Astrocyte (in vitro differentiated cells and primary cell): ENCODE results near the gene APOB. TPM values are rescaled to one million over a fixed set of nuclear protein-coding genes. Genes with fewer than 3 reads are reported as not detected.

Source experiments
- DNase-seq: peaks from one replicate; pipeline ENCODE4 v3.0.0-alpha.2; 2010; ENCODE audit warnings: low read depth
- FAIRE-seq: peaks from 2 replicates; lab custom pipeline; 2011; peaks lifted over from hg19 to GRCh38; lab: Jason Lieb, UNC
- H2AFZ ChIP-seq: 2 replicates; pipeline ENCODE4 v1.6.0; 2012; ENCODE audit warnings: low read depth, low read length, inconsistent platforms
- H3K27ac ChIP-seq: 2 replicates; pipeline ENCODE4 v1.5.1; 2011; ENCODE audit warnings: low read depth, low read length, inconsistent platforms
- H3K27me3 ChIP-seq: 2 replicates; pipeline ENCODE4 v1.6.0; 2011; ENCODE audit warnings: low read length, inconsistent platforms; ENCODE audit not compliant: insufficient read depth
- H3K36me3 ChIP-seq: 2 replicates; pipeline ENCODE4 v1.5.1; 2011; ENCODE audit warnings: low read length, inconsistent platforms; ENCODE audit not compliant: insufficient read depth
- H3K4me1 ChIP-seq: 2 replicates; pipeline ENCODE4 v1.5.1; 2011; ENCODE audit warnings: low read length, inconsistent platforms; ENCODE audit not compliant: insufficient read depth
- H3K4me2 ChIP-seq: 2 replicates; pipeline ENCODE4 v1.6.0; 2012; ENCODE audit warnings: low read length, inconsistent platforms
- H3K4me3 ChIP-seq: 2 replicates; pipeline ENCODE4 v1.5.1; 2011; ENCODE audit warnings: low read depth, mild to moderate bottlenecking, low read length, inconsistent platforms; ENCODE audit not compliant: insufficient read depth
- H3K79me2 ChIP-seq: 2 replicates; pipeline ENCODE4 v1.6.0; 2012; ENCODE audit warnings: mild to moderate bottlenecking, low read length, inconsistent platforms; ENCODE audit not compliant: insufficient read depth
- H3K9ac ChIP-seq: 2 replicates; pipeline ENCODE4 v1.6.0; 2012; ENCODE audit warnings: mild to moderate bottlenecking, low read length, inconsistent platforms
- H3K9me3 ChIP-seq: 2 replicates; pipeline ENCODE4 v1.5.1; 2012; ENCODE audit warnings: low read depth, mild to moderate bottlenecking, low read length, inconsistent platforms; ENCODE audit not compliant: insufficient read depth
- H4K20me1 ChIP-seq: 2 replicates; pipeline ENCODE4 v1.6.0; 2012; ENCODE audit warnings: low read length, inconsistent platforms; ENCODE audit not compliant: insufficient read depth
- H3K27ac Mint-ChIP-seq: one replicate; pipeline ENCODE4 v1.8.0; 2021; ENCODE audit warnings: mild to moderate bottlenecking, mixed read lengths; ENCODE audit not compliant: unreplicated experiment
- H3K27me3 Mint-ChIP-seq: one replicate; pipeline ENCODE4 v1.8.0; 2021; ENCODE audit warnings: low read depth, mixed read lengths; ENCODE audit not compliant: unreplicated experiment
- H3K36me3 Mint-ChIP-seq: one replicate; pipeline ENCODE4 v1.8.0; 2021; ENCODE audit warnings: low read depth, mixed read lengths; ENCODE audit not compliant: unreplicated experiment
- H3K4me1 Mint-ChIP-seq: one replicate; pipeline ENCODE4 v1.8.0; 2021; ENCODE audit warnings: low read depth, mixed read lengths; ENCODE audit not compliant: unreplicated experiment
- H3K4me3 Mint-ChIP-seq: one replicate; pipeline ENCODE4 v1.8.0; 2021; ENCODE audit warnings: mild to moderate bottlenecking, moderate library complexity, mixed read lengths; ENCODE audit not compliant: unreplicated experiment
- H3K9me3 Mint-ChIP-seq: one replicate; pipeline ENCODE4 v1.8.0; 2021; ENCODE audit warnings: mild to moderate bottlenecking, mixed read lengths; ENCODE audit not compliant: unreplicated experiment
- CTCF ChIP-seq: IDR thresholded peaks from 2 replicates; pipeline ENCODE4 v1.5.1; 2011; ENCODE audit warnings: low read depth, mild to moderate bottlenecking, inconsistent platforms, low read length, moderate library complexity; ENCODE audit not compliant: insufficient read depth
- EZH2 ChIP-seq: IDR thresholded peaks from 2 replicates; pipeline ENCODE4 v1.6.1; 2012; ENCODE audit warnings: mild to moderate bottlenecking, low read length, inconsistent platforms; ENCODE audit not compliant: insufficient read depth
- total RNA-seq: library from RNA; stranded (reverse); gene quantifications from 2 replicates; pipeline ENCODE4 v1.2.1, GENCODE V29; 2021

The APOB gene
- total RNA-seq, 1 donor from 2014 or later: 0.05 TPM

- H3K27ac Mint-ChIP-seq: no peak overlapping the region
- no peaks in the 10 kb centered on the region for H4K20me1 ChIP-seq
- DNase-seq: no peak
- TF ChIP-seq CTCF: no peak
- TF ChIP-seq EZH2: no peak
- no peak overlapping the region for H3K4me2 ChIP-seq
- H3K27me3 ChIP-seq: no peaks in the 10 kb centered on the region
- no peaks in the 10 kb centered on the region for H3K9me3 ChIP-seq
- peaks cover 38% of the 10 kb centered on the region for H3K27me3 Mint-ChIP-seq
- FAIRE-seq: no peak
- H3K36me3 Mint-ChIP-seq: no peaks in the 10 kb centered on the region
- no peak overlapping the region for H3K4me3 ChIP-seq
- H3K27ac ChIP-seq: no peak overlapping the region
- H3K9me3 Mint-ChIP-seq: peaks cover 2% of the 10 kb centered on the region
- no peaks in the 10 kb centered on the region for H3K79me2 ChIP-seq
- H3K4me3 Mint-ChIP-seq: no peak overlapping the region
- H3K9ac ChIP-seq: no peak overlapping the region
- H3K4me1 Mint-ChIP-seq: no peaks in the 10 kb centered on the region
- no peaks in the 10 kb centered on the region for H3K36me3 ChIP-seq
- no peaks in the 10 kb centered on the region for H3K4me1 ChIP-seq
- H2AFZ ChIP-seq: no peak overlapping the region
Observed at GRCh38 chr2:20983844-20984243, 60.0 kb downstream of the APOB start.

GRCh38 chr2:20982861-20983260 lies 61.0 kb downstream of the APOB start:
- Mint-ChIP-seq H3K36me3 (no peaks in the 10 kb centered on the region), H3K27ac (no peak overlapping the region), H3K27me3 (peaks cover 37% of the 10 kb centered on the region), H3K9me3 (peaks cover 2% of the 10 kb centered on the region), H3K4me3 (no peak overlapping the region), H3K4me1 (no peaks in the 10 kb centered on the region)
- no peaks in the 10 kb centered on the region for H3K79me2 ChIP-seq
- H3K9me3 ChIP-seq: no peaks in the 10 kb centered on the region
- H3K27me3 ChIP-seq: no peaks in the 10 kb centered on the region
- no peak overlapping the region for H3K9ac ChIP-seq
- H3K36me3 ChIP-seq: no peaks in the 10 kb centered on the region
- FAIRE-seq (no peak), DNase-seq (no peak)
- H3K4me1 ChIP-seq: no peaks in the 10 kb centered on the region
- H3K27ac ChIP-seq: no peak overlapping the region
- TF ChIP-seq CTCF (no peak), EZH2 (no peak)
- no peak overlapping the region for H3K4me3 ChIP-seq
- no peaks in the 10 kb centered on the region for H4K20me1 ChIP-seq
- no peak overlapping the region for H2AFZ ChIP-seq
- no peak overlapping the region for H3K4me2 ChIP-seq

- H3K36me3 Mint-ChIP-seq: no peaks in the 10 kb centered on the region
- Histone ChIP-seq H3K9me3 (no peaks in the 10 kb centered on the region), H3K4me2 (no peak overlapping the region), H3K27ac (no peak overlapping the region), H4K20me1 (no peaks in the 10 kb centered on the region), H3K36me3 (no peaks in the 10 kb centered on the region), H3K79me2 (no peaks in the 10 kb centered on the region), H3K27me3 (no peaks in the 10 kb centered on the region), H2AFZ (no peak overlapping the region), H3K4me3 (no peak overlapping the region), H3K9ac (no peak overlapping the region), H3K4me1 (no peaks in the 10 kb centered on the region)
- FAIRE-seq (no peak), DNase-seq (no peak)
- no peak for TF ChIP-seq CTCF
- no peak for TF ChIP-seq EZH2
- no peaks in the 10 kb centered on the region for H3K4me1 Mint-ChIP-seq
- H3K4me3 Mint-ChIP-seq: no peak overlapping the region
- no peak overlapping the region for H3K27ac Mint-ChIP-seq
- H3K27me3 Mint-ChIP-seq: peaks cover 40% of the 10 kb centered on the region
- H3K9me3 Mint-ChIP-seq: peaks cover 2% of the 10 kb centered on the region
Observed at GRCh38 chr2:20977520-20978180, 66.2 kb downstream of the APOB start.
